ENCODE measurements around the gene TLN1. TPM values are rescaled to one million over a fixed set of nuclear protein-coding genes. Genes with fewer than 3 reads are reported as not detected.

The TLN1 gene
- total RNA-seq, 1 donor from 2014 or later, result 164 TPM

- H3K4me3 Mint-ChIP-seq, result no peak overlapping the region
- H3K9me3 Mint-ChIP-seq, result no peaks in the 10 kb centered on the region
- no peak for TF ChIP-seq CTCF (conservative IDR thresholded peaks at IDR 0.05)
- peak overlapping the region; percentile 18 for H3K27ac Mint-ChIP-seq
- peaks cover 41% of the 10 kb centered on the region for H3K36me3 Mint-ChIP-seq
- no peak for DNase-seq (ENCODE audit: extremely low spot score, unreplicated experiment)
- no peaks in the 10 kb centered on the region for H3K27me3 Mint-ChIP-seq
- no peaks in the 10 kb centered on the region for H3K4me1 Mint-ChIP-seq (ENCODE audit: unreplicated experiment)
Observed at GRCh38 chr9:35738924-35739323, 6.9 kb upstream of the TLN1 start.

GRCh38 chr9:35738186-35738585 lies 6.2 kb upstream of the TLN1 start:
- no peak for DNase-seq (ENCODE audit: extremely low spot score, unreplicated experiment)
- Mint-ChIP-seq H3K36me3 (peaks cover 37% of the 10 kb centered on the region), H3K4me3 (no peak overlapping the region), H3K4me1 (ENCODE audit: unreplicated experiment) (peaks cover 4% of the 10 kb centered on the region), H3K9me3 (no peaks in the 10 kb centered on the region), H3K27ac (peak overlapping the region; percentile 48), H3K27me3 (no peaks in the 10 kb centered on the region)
- no peak for TF ChIP-seq CTCF (conservative IDR thresholded peaks at IDR 0.05)

GRCh38 chr9:35737143-35737542 lies 5.1 kb upstream of the TLN1 start:
- no peaks in the 10 kb centered on the region for H3K9me3 Mint-ChIP-seq
- no peak overlapping the region for H3K4me3 Mint-ChIP-seq
- no peak for TF ChIP-seq CTCF (conservative IDR thresholded peaks at IDR 0.05)
- no peak for DNase-seq (ENCODE audit: extremely low spot score, unreplicated experiment)
- H3K27me3 Mint-ChIP-seq, result no peaks in the 10 kb centered on the region
- H3K36me3 Mint-ChIP-seq, result peaks cover 35% of the 10 kb centered on the region
- H3K4me1 Mint-ChIP-seq (ENCODE audit: unreplicated experiment), result peaks cover 7% of the 10 kb centered on the region
- H3K27ac Mint-ChIP-seq, result peak overlapping the region; percentile 18

- H3K4me3 Mint-ChIP-seq, result peak overlapping the region; percentile 26
Observed at GRCh38 chr9:35736201-35736633, 4.2 kb upstream of the TLN1 start.

GRCh38 chr9:35734096-35734495 lies 2.1 kb upstream of the TLN1 start:
- Mint-ChIP-seq H3K4me3 (peak overlapping the region; percentile 25), H3K36me3 (peaks cover 32% of the 10 kb centered on the region), H3K9me3 (no peaks in the 10 kb centered on the region), H3K4me1 (ENCODE audit: unreplicated experiment) (peaks cover 16% of the 10 kb centered on the region), H3K27me3 (no peaks in the 10 kb centered on the region), H3K27ac (peak overlapping the region; percentile 40)
- DNase-seq (ENCODE audit: extremely low spot score, unreplicated experiment), result no peak
- no peak for TF ChIP-seq CTCF (conservative IDR thresholded peaks at IDR 0.05)

More at GRCh38 chr9:35736201-35736633, 4.2 kb upstream of the TLN1 start:
- Mint-ChIP-seq H3K36me3 (peaks cover 36% of the 10 kb centered on the region), H3K27ac (peak overlapping the region; percentile 30), H3K27me3 (no peaks in the 10 kb centered on the region), H3K9me3 (no peaks in the 10 kb centered on the region), H3K4me1 (ENCODE audit: unreplicated experiment) (peaks cover 13% of the 10 kb centered on the region)
- no peak for DNase-seq (ENCODE audit: extremely low spot score, unreplicated experiment)
- peak; percentile 84 for TF ChIP-seq CTCF (conservative IDR thresholded peaks at IDR 0.05)
